Measurements from ENCODE around the gene NSUN6.

Gene NSUN6

GRCh38 chr10:18497806-18498369 is 153.5 kb downstream of the NSUN6 start:
- no peak for DNase-seq

Data from stimulated activated CD4-positive, alpha-beta T cell treated with anti-CD3 and anti-CD28 coated beads, Interleukin-2, amount 100 ng/mL, for 48 hours (primary cell).